Activated CD4-positive, alpha-beta T cell treated with anti-CD3 and anti-CD28 coated beads for 4 hours (primary cell): ENCODE data around the gene TPGS1.

Experiments used
- DNase-seq, 2 donors: peaks; one replicate each; pipeline ENCODE4 v3.0.0-alpha.2; 2020

The TPGS1 gene

GRCh38 chr19:542173-542866 lies 35.0 kb downstream of the TPGS1 start:
- DNase-seq = no peak

GRCh38 chr19:543910-544608 lies 36.8 kb downstream of the TPGS1 start, which contains the start of gene GZMM:
Gene GZMM (plus strand): TSS chr19:544053. CDS start chr19:544072, 19 bp downstream.
- DNase-seq = peak; percentile 69 to 75

- DNase-seq = no peak
These were observed 39.8 kb downstream of the TPGS1 start for GRCh38 chr19:547117-547516.

GRCh38 chr19:547836-548720 lies 40.8 kb downstream of the TPGS1 start:
- no peak for DNase-seq

- DNase-seq = no peak
These were observed 41.9 kb downstream of the TPGS1 start for GRCh38 chr19:548886-549830.

GRCh38 chr19:554817-555216 lies 47.5 kb downstream of the TPGS1 start:
- no peak for DNase-seq

- DNase-seq = no peak
These were observed 48.1 kb downstream of the TPGS1 start for GRCh38 chr19:555474-555808.

GRCh38 chr19:556611-557382 lies 49.5 kb downstream of the TPGS1 start:
- DNase-seq = no peak

GRCh38 chr19:558770-559439 lies 51.6 kb downstream of the TPGS1 start:
- no peak for DNase-seq

GRCh38 chr19:560121-560520 lies 52.8 kb downstream of the TPGS1 start:
- DNase-seq = no peak

GRCh38 chr19:566403-566802 lies 59.1 kb downstream of the TPGS1 start:
- DNase-seq = no peak

GRCh38 chr19:566844-567243 lies 59.5 kb downstream of the TPGS1 start:
- DNase-seq = no peak

GRCh38 chr19:567296-567900 lies 60.1 kb downstream of the TPGS1 start:
- no peak for DNase-seq
